PFSK-1 (cell line): ENCODE data around the gene TMEM184A.

Experiments used
- POLR2AphosphoS5 ChIP-seq: IDR thresholded peaks from 2 replicates; pipeline ENCODE4 v1.6.1; 2012; ENCODE audit warnings: low read depth, mild to moderate bottlenecking, control low read depth, low read length, moderate library complexity
- SIN3A ChIP-seq: IDR thresholded peaks from 2 replicates; pipeline ENCODE4 v1.6.1; 2012; ENCODE audit warnings: mild to moderate bottlenecking, low read length, moderate library complexity, borderline replicate concordance; ENCODE audit not compliant: insufficient read depth
- TAF1 ChIP-seq: IDR thresholded peaks from 2 replicates; pipeline ENCODE4 v1.6.1; 2012; ENCODE audit warnings: low read length, control low read depth, borderline replicate concordance; ENCODE audit not compliant: insufficient read depth
- TF ChIP-seq, protein P1 (sequence below), 2 experiments: IDR thresholded peaks; 2 replicates each; pipeline versions ENCODE4 v1.6.1 to v1.8.0; 2011 to 2012; ENCODE audit warnings: low read depth in 2 of 2, low read length in 2 of 2, control low read depth in 1 of 2, inconsistent platforms in 1 of 2, mild to moderate bottlenecking in 1 of 2, moderate library complexity in 1 of 2; ENCODE audit not compliant: insufficient read depth in 1 of 2

DNA sequence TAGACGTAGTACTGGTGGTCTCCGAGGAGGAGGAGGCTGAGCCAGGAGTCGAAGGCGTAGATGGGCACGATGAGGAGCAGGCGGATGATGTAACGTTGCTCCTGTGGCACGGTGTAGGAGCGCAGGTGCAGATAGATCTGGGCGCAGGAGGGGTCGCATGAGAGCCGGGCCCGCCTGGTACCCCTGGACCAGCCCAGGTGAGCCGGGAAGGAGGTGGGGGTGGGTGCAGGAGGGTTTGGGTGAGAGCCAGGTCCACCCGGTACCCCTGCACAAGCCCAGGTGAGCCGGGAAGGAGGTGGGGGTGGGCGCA lies 5.2 kb downstream of the TMEM184A start:
- no peak for TF ChIP-seq POLR2AphosphoS5
- TF ChIP-seq, protein P1, sequence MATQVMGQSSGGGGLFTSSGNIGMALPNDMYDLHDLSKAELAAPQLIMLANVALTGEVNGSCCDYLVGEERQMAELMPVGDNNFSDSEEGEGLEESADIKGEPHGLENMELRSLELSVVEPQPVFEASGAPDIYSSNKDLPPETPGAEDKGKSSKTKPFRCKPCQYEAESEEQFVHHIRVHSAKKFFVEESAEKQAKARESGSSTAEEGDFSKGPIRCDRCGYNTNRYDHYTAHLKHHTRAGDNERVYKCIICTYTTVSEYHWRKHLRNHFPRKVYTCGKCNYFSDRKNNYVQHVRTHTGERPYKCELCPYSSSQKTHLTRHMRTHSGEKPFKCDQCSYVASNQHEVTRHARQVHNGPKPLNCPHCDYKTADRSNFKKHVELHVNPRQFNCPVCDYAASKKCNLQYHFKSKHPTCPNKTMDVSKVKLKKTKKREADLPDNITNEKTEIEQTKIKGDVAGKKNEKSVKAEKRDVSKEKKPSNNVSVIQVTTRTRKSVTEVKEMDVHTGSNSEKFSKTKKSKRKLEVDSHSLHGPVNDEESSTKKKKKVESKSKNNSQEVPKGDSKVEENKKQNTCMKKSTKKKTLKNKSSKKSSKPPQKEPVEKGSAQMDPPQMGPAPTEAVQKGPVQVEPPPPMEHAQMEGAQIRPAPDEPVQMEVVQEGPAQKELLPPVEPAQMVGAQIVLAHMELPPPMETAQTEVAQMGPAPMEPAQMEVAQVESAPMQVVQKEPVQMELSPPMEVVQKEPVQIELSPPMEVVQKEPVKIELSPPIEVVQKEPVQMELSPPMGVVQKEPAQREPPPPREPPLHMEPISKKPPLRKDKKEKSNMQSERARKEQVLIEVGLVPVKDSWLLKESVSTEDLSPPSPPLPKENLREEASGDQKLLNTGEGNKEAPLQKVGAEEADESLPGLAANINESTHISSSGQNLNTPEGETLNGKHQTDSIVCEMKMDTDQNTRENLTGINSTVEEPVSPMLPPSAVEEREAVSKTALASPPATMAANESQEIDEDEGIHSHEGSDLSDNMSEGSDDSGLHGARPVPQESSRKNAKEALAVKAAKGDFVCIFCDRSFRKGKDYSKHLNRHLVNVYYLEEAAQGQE (IDR thresholded peaks at IDR 0.05; ENCODE audit: insufficient read depth in 1 of 2, low read depth in 2 of 2, low read length in 2 of 2) = no peak
- no peak for TF ChIP-seq SIN3A
- TF ChIP-seq TAF1 = no peak
